CD14-positive monocyte (primary cell): ENCODE results near the gene TTC16. TPM values are rescaled to one million over a fixed set of nuclear protein-coding genes. Genes with fewer than 3 reads are reported as not detected.

Experiments used
- DNase-seq, 3 donors: peaks; one replicate each; pipeline ENCODE4 v3.0.0-alpha.2; 2011 to 2022
- H2AFZ ChIP-seq: 2 replicates; pipeline ENCODE4 v1.6.0; 2012; ENCODE audit warnings: mild to moderate bottlenecking, low read depth, low read length, inconsistent platforms; ENCODE audit not compliant: insufficient read depth, poor library complexity, severe bottlenecking
- H3K27ac ChIP-seq, 2 donors: 1 replicate in 1 of 2; 2 replicates in 1 of 2; pipeline ENCODE4 v1.5.1; 2012 to 2013; ENCODE audit warnings: low read length in 2 of 2, control low read depth in 1 of 2, inconsistent platforms in 1 of 2, low read depth in 1 of 2, mild to moderate bottlenecking in 1 of 2
- H3K27me3 ChIP-seq, 2 donors: one replicate each; pipeline versions ENCODE4 v1.6.0 to v1.6.1; 2011 to 2013; ENCODE audit warnings: low read length in 2 of 2; ENCODE audit not compliant: control insufficient read depth in 2 of 2, insufficient read depth in 2 of 2
- H3K36me3 ChIP-seq, 2 donors: replicated peaks in 1 of 2; 1 replicate in 1 of 2; 2 replicates in 1 of 2; pipeline versions ENCODE4 v1.5.1 to v1.6.1; 2012 to 2013; ENCODE audit warnings: low read length in 2 of 2, control low read depth in 1 of 2, inconsistent platforms in 1 of 2, mild to moderate bottlenecking in 1 of 2; ENCODE audit not compliant: insufficient read depth in 2 of 2, control insufficient read depth in 1 of 2
- H3K4me1 ChIP-seq, 2 donors: 1 replicate in 1 of 2; 2 replicates in 1 of 2; pipeline versions ENCODE4 v1.5.1 to v1.6.1; 2012 to 2013; ENCODE audit warnings: low read length in 2 of 2, control low read depth in 1 of 2, inconsistent platforms in 1 of 2, mild to moderate bottlenecking in 1 of 2, moderate library complexity in 1 of 2; ENCODE audit not compliant: insufficient read depth in 2 of 2, control insufficient read depth in 1 of 2
- H3K4me2 ChIP-seq: replicated peaks from 2 replicates; pipeline ENCODE3; 2012; ENCODE audit warnings: low read length, moderate library complexity, mild to moderate bottlenecking; ENCODE audit not compliant: poor library complexity, severe bottlenecking; ENCODE audit errors: extremely low read depth
- H3K4me3 ChIP-seq, 3 experiments: fragments of 200-600 bp in 1 of 3; sonication (generic) in 1 of 3; replicated peaks in 1 of 3; 1 replicate in 2 of 3; 2 replicates in 1 of 3; pipeline ENCODE4 v1.5.1; 2011 to 2013; ENCODE audit warnings: low read length in 3 of 3, mild to moderate bottlenecking in 3 of 3, control low read depth in 2 of 3, low read depth in 2 of 3, inconsistent platforms in 1 of 3, moderate library complexity in 1 of 3
- H3K79me2 ChIP-seq: 2 replicates; pipeline ENCODE4 v1.6.0; 2012; ENCODE audit warnings: mild to moderate bottlenecking, control low read depth, inconsistent platforms, low read length, moderate library complexity; ENCODE audit not compliant: insufficient read depth
- H3K9ac ChIP-seq: 2 replicates; pipeline ENCODE4 v1.6.0; 2017; ENCODE audit warnings: low read length, mild to moderate bottlenecking; ENCODE audit not compliant: insufficient read depth, poor library complexity, severe bottlenecking
- H3K9me3 ChIP-seq, 2 donors: replicated peaks in 1 of 2; 1 replicate in 1 of 2; 2 replicates in 1 of 2; pipeline versions ENCODE4 v1.5.1 to v1.6.1; 2012 to 2013; ENCODE audit warnings: low read length in 2 of 2, control low read depth in 1 of 2; ENCODE audit not compliant: control insufficient read depth in 1 of 2, insufficient read depth in 1 of 2
- H4K20me1 ChIP-seq: 2 replicates; pipeline ENCODE4 v1.6.0; 2012; ENCODE audit warnings: mild to moderate bottlenecking, low read length, control low read depth, moderate library complexity; ENCODE audit not compliant: insufficient read depth
- H3K27ac Mint-ChIP-seq, 7 donors: one replicate each; pipeline ENCODE4 v1.8.0; 2020; ENCODE audit warnings: mild to moderate bottlenecking in 7 of 7, mixed read lengths in 7 of 7, moderate library complexity in 6 of 7, inconsistent platforms in 2 of 7
- H3K27me3 Mint-ChIP-seq, 3 donors: one replicate each; pipeline ENCODE4 v1.8.0; 2021 to 2022; ENCODE audit warnings: low read depth in 3 of 3, mild to moderate bottlenecking in 3 of 3, mixed read lengths in 3 of 3, moderate library complexity in 3 of 3, inconsistent platforms in 1 of 3
- H3K36me3 Mint-ChIP-seq, 2 donors: one replicate each; pipeline ENCODE4 v1.8.0; 2020; ENCODE audit warnings: mixed read lengths in 2 of 2, inconsistent platforms in 1 of 2, mild to moderate bottlenecking in 1 of 2
- H3K4me1 Mint-ChIP-seq: one replicate; pipeline ENCODE4 v1.8.0; 2020; ENCODE audit warnings: mild to moderate bottlenecking, mixed read lengths
- H3K4me3 Mint-ChIP-seq, 2 donors: one replicate each; pipeline ENCODE4 v1.8.0; 2020; ENCODE audit warnings: mild to moderate bottlenecking in 2 of 2, mixed read lengths in 2 of 2, moderate library complexity in 1 of 2
- H3K9me3 Mint-ChIP-seq, 7 donors: one replicate each; pipeline ENCODE4 v1.8.0; 2020 to 2022; ENCODE audit warnings: mixed read lengths in 7 of 7, mild to moderate bottlenecking in 6 of 7, moderate library complexity in 6 of 7, inconsistent platforms in 2 of 7
- CTCF ChIP-seq: fragments of 200-600 bp; IDR thresholded peaks from one replicate; pipeline ENCODE4 v1.8.0; 2022; ENCODE audit warnings: antibody characterized with exemption, mild to moderate bottlenecking
- WGBS: methylation state at CpG from one replicate; pipeline ENCODE4 v1.1.5; 2013; ENCODE audit warnings: missing lambda C conversion rate; ENCODE audit not compliant: insufficient coverage; 5-methylcytosine and 5-hydroxymethylcytosine counted together
- intact Hi-C, 2 donors: fragments of 100-400 bp; cut with micrococcal nuclease; formaldehyde crosslinking; loops; one replicate each; pipeline versions ENCODE4 v1.15.0 to v1.15.1; 2023
- polyA plus RNA-seq, 3 donors: library from polyadenylated mRNA; depleted of rRNA in 1 of 3; unstranded in 2 of 3; stranded (reverse) in 1 of 3; fragments of 300-500 nt in 2 of 3; fragments of >200 nt in 1 of 3; fragmentation: Illumina TruSeq in 2 of 3; gene quantifications; 1 replicate in 2 of 3; 2 replicates in 1 of 3; pipeline ENCODE4 v1.2.3, GENCODE V29; 2012 to 2021

The TTC16 gene
- polyA plus RNA-seq, 3 donors: 0.04 TPM; not detected in 2

- H3K4me1 ChIP-seq: peaks cover 3 to 13% of the 10 kb centered on the region in 2 donors
- DNase-seq: no peak
- no peak overlapping the region for H3K4me2 ChIP-seq
- no peaks in the 10 kb centered on the region for H3K27me3 ChIP-seq
- H3K27ac ChIP-seq: no peak overlapping the region
- no peaks in the 10 kb centered on the region for H3K79me2 ChIP-seq
- H3K4me3 ChIP-seq: no peak overlapping the region
- no peaks in the 10 kb centered on the region for H3K9me3 ChIP-seq
- no peak overlapping the region for H3K27ac Mint-ChIP-seq
- no peak overlapping the region for H3K4me3 Mint-ChIP-seq
- WGBS: 96% methylated on average over 12 of the region's 13 CpGs
- intact Hi-C loops: loop anchor here in 1 of 2 donors (10.0 kb wide), 1 partner anchor 108 kb away; the partner anchor contains the start of gene STXBP1
- no peaks in the 10 kb centered on the region for H3K36me3 ChIP-seq
- H3K4me1 Mint-ChIP-seq: peaks cover 11% of the 10 kb centered on the region
- H4K20me1 ChIP-seq: no peaks in the 10 kb centered on the region
- H3K36me3 Mint-ChIP-seq: no peaks in the 10 kb centered on the region
- no peak overlapping the region for H2AFZ ChIP-seq
- no peak for TF ChIP-seq CTCF
- peaks cover 5 to 10% (median 5%) of the 10 kb centered on the region in 3 donors for H3K27me3 Mint-ChIP-seq
- H3K9me3 Mint-ChIP-seq: peaks cover 0 to 2% (median 0%) of the 10 kb centered on the region in 7 donors
- H3K9ac ChIP-seq: no peak overlapping the region
Measured at GRCh38 chr9:127723013-127723412, 7.1 kb downstream of the TTC16 start.

GRCh38 chr9:127723444-127723843 lies 7.6 kb downstream of the TTC16 start:
- H3K27me3 Mint-ChIP-seq: peaks cover 5 to 10% (median 5%) of the 10 kb centered on the region in 3 donors
- Histone ChIP-seq H3K9me3 (no peaks in the 10 kb centered on the region), H3K36me3 (no peaks in the 10 kb centered on the region), H3K4me3 (no peak overlapping the region), H4K20me1 (no peaks in the 10 kb centered on the region), H3K9ac (no peak overlapping the region), H3K27ac (no peak overlapping the region), H3K4me1 (peaks cover 3 to 13% of the 10 kb centered on the region in 2 donors), H3K27me3 (no peaks in the 10 kb centered on the region), H3K4me2 (no peak overlapping the region), H2AFZ (no peak overlapping the region), H3K79me2 (no peaks in the 10 kb centered on the region)
- 100% methylated on average over 3 of the region's 5 CpGs for WGBS
- intact Hi-C loops: loop anchor here in 1 of 2 donors (10.0 kb wide), 1 partner anchor 109 kb away; the partner anchor contains the start of gene STXBP1
- no peaks in the 10 kb centered on the region for H3K36me3 Mint-ChIP-seq
- no peak for TF ChIP-seq CTCF
- H3K27ac Mint-ChIP-seq: no peak overlapping the region
- no peak overlapping the region for H3K4me3 Mint-ChIP-seq
- peaks cover 11% of the 10 kb centered on the region for H3K4me1 Mint-ChIP-seq
- peaks cover 0 to 2% (median 0%) of the 10 kb centered on the region in 7 donors for H3K9me3 Mint-ChIP-seq
- no peak for DNase-seq
